Measurements from ENCODE around the gene SNAP91.

GRCh38 chr6:83696674-83697073 lies 12.2 kb downstream of the SNAP91 start:
- TF ChIP-seq ATF1 (CRISPR knock-in tag; IDR thresholded peaks at IDR 0.05) (no peak), RELA (CRISPR knock-in tag; IDR thresholded peaks at IDR 0.05; ENCODE audit: borderline replicate concordance) (no peak), ZNF232 (CRISPR knock-in tag; IDR thresholded peaks at IDR 0.05) (no peak), PRDM15 (CRISPR knock-in tag; IDR thresholded peaks at IDR 0.05) (no peak), ELF4 (CRISPR knock-in tag; IDR thresholded peaks at IDR 0.05; ENCODE audit: low read depth) (no peak), NFE2L1 (CRISPR knock-in tag; IDR thresholded peaks at IDR 0.05) (no peak), ATF2 (CRISPR knock-in tag; IDR thresholded peaks at IDR 0.05; ENCODE audit: borderline replicate concordance, low read depth) (no peak), NR2C2 (CRISPR knock-in tag; IDR thresholded peaks at IDR 0.05) (no peak), ATF3 (CRISPR knock-in tag; conservative IDR thresholded peaks at IDR 0.05) (no peak)
- TF ChIP-seq, protein P1, sequence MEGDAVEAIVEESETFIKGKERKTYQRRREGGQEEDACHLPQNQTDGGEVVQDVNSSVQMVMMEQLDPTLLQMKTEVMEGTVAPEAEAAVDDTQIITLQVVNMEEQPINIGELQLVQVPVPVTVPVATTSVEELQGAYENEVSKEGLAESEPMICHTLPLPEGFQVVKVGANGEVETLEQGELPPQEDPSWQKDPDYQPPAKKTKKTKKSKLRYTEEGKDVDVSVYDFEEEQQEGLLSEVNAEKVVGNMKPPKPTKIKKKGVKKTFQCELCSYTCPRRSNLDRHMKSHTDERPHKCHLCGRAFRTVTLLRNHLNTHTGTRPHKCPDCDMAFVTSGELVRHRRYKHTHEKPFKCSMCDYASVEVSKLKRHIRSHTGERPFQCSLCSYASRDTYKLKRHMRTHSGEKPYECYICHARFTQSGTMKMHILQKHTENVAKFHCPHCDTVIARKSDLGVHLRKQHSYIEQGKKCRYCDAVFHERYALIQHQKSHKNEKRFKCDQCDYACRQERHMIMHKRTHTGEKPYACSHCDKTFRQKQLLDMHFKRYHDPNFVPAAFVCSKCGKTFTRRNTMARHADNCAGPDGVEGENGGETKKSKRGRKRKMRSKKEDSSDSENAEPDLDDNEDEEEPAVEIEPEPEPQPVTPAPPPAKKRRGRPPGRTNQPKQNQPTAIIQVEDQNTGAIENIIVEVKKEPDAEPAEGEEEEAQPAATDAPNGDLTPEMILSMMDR (IDR thresholded peaks at IDR 0.05): no peak
